ENCODE measurements around the gene FBXO21. TPM values are rescaled to one million over a fixed set of nuclear protein-coding genes. Genes with fewer than 3 reads are reported as not detected.

The FBXO21 gene
- total RNA-seq, 2 donors from 2014 or later, result 30.1 to 33.9 TPM

GRCh38 chr12:117166107-117166506, 24.2 kb downstream of the FBXO21 start:
- H3K4me3 Mint-ChIP-seq, result no peak overlapping the region
- no peaks in the 10 kb centered on the region for H3K9me3 Mint-ChIP-seq
- H3K36me3 Mint-ChIP-seq (ENCODE audit: low read depth), result peaks cover 98% of the 10 kb centered on the region
- no peak for ATAC-seq (replicated peaks)
- no peak overlapping the region for H3K27ac Mint-ChIP-seq
- H3K4me1 Mint-ChIP-seq, result peaks cover 8% of the 10 kb centered on the region
- no peaks in the 10 kb centered on the region for H3K27me3 Mint-ChIP-seq

- ATAC-seq (replicated peaks), result no peak
- Mint-ChIP-seq H3K36me3 (ENCODE audit: low read depth) (peaks cover 98% of the 10 kb centered on the region), H3K4me1 (peaks cover 8% of the 10 kb centered on the region), H3K27me3 (no peaks in the 10 kb centered on the region), H3K27ac (no peak overlapping the region), H3K9me3 (no peaks in the 10 kb centered on the region), H3K4me3 (no peak overlapping the region)
These were observed 24.9 kb downstream of the FBXO21 start for GRCh38 chr12:117165342-117165741.

- Mint-ChIP-seq H3K9me3 (no peaks in the 10 kb centered on the region), H3K27me3 (no peaks in the 10 kb centered on the region), H3K36me3 (ENCODE audit: low read depth) (peaks cover 97% of the 10 kb centered on the region), H3K4me3 (no peak overlapping the region), H3K4me1 (peaks cover 8% of the 10 kb centered on the region), H3K27ac (no peak overlapping the region)
- no peak for ATAC-seq (replicated peaks)
These were observed 27.6 kb downstream of the FBXO21 start for GRCh38 chr12:117162633-117163032.

- Mint-ChIP-seq H3K4me1 (peaks cover 8% of the 10 kb centered on the region), H3K27me3 (no peaks in the 10 kb centered on the region), H3K9me3 (no peaks in the 10 kb centered on the region), H3K27ac (peak overlapping the region; percentile 84), H3K4me3 (no peak overlapping the region), H3K36me3 (ENCODE audit: low read depth) (peaks cover 97% of the 10 kb centered on the region)
- ATAC-seq (replicated peaks), result no peak
These were observed 28.1 kb downstream of the FBXO21 start for GRCh38 chr12:117162167-117162539.

GRCh38 chr12:117161460-117162166, 28.7 kb downstream of the FBXO21 start:
- H3K4me3 Mint-ChIP-seq, result no peak overlapping the region
- H3K9me3 Mint-ChIP-seq, result no peaks in the 10 kb centered on the region
- H3K27ac Mint-ChIP-seq, result peak overlapping the region; percentile 84
- no peak for ATAC-seq (replicated peaks)
- no peaks in the 10 kb centered on the region for H3K27me3 Mint-ChIP-seq
- H3K4me1 Mint-ChIP-seq, result peaks cover 8% of the 10 kb centered on the region
- peaks cover 97% of the 10 kb centered on the region for H3K36me3 Mint-ChIP-seq (ENCODE audit: low read depth)

GRCh38 chr12:117159674-117160073, 30.6 kb downstream of the FBXO21 start:
- peaks cover 97% of the 10 kb centered on the region for H3K36me3 Mint-ChIP-seq (ENCODE audit: low read depth)
- H3K27ac Mint-ChIP-seq, result peak overlapping the region; percentile 48
- H3K4me1 Mint-ChIP-seq, result peaks cover 8% of the 10 kb centered on the region
- H3K4me3 Mint-ChIP-seq, result no peak overlapping the region
- H3K27me3 Mint-ChIP-seq, result no peaks in the 10 kb centered on the region
- no peaks in the 10 kb centered on the region for H3K9me3 Mint-ChIP-seq
- no peak for ATAC-seq (replicated peaks)

GRCh38 chr12:117158911-117159553, 31.2 kb downstream of the FBXO21 start:
- Mint-ChIP-seq H3K9me3 (no peaks in the 10 kb centered on the region), H3K4me1 (peaks cover 8% of the 10 kb centered on the region), H3K36me3 (ENCODE audit: low read depth) (peaks cover 97% of the 10 kb centered on the region), H3K4me3 (no peak overlapping the region), H3K27ac (peak overlapping the region; percentile 48), H3K27me3 (no peaks in the 10 kb centered on the region)
- no peak for ATAC-seq (replicated peaks)

GRCh38 chr12:117158096-117158495, 32.2 kb downstream of the FBXO21 start:
- Mint-ChIP-seq H3K4me1 (peaks cover 9% of the 10 kb centered on the region), H3K9me3 (no peaks in the 10 kb centered on the region)

GRCh38 chr12:117155278-117156060, 34.8 kb downstream of the FBXO21 start:
- no peaks in the 10 kb centered on the region for H3K9me3 Mint-ChIP-seq
- peaks cover 97% of the 10 kb centered on the region for H3K36me3 Mint-ChIP-seq (ENCODE audit: low read depth)
- H3K4me3 Mint-ChIP-seq, result no peak overlapping the region
- ATAC-seq (replicated peaks), result peak; percentile 75
- H3K27me3 Mint-ChIP-seq, result no peaks in the 10 kb centered on the region
- H3K4me1 Mint-ChIP-seq, result peaks cover 20% of the 10 kb centered on the region
- H3K27ac Mint-ChIP-seq, result no peak overlapping the region

More at GRCh38 chr12:117158096-117158495, 32.2 kb downstream of the FBXO21 start:
- Mint-ChIP-seq H3K4me3 (no peak overlapping the region), H3K36me3 (ENCODE audit: low read depth) (peaks cover 97% of the 10 kb centered on the region), H3K27me3 (no peaks in the 10 kb centered on the region), H3K27ac (no peak overlapping the region)
- ATAC-seq (replicated peaks), result no peak

- ATAC-seq (replicated peaks), result no peak
- peak overlapping the region; percentile 36 for H3K27ac Mint-ChIP-seq
- H3K36me3 Mint-ChIP-seq (ENCODE audit: low read depth), result peaks cover 99% of the 10 kb centered on the region
- peaks cover 35% of the 10 kb centered on the region for H3K4me1 Mint-ChIP-seq
- H3K9me3 Mint-ChIP-seq, result no peaks in the 10 kb centered on the region
- H3K27me3 Mint-ChIP-seq, result no peaks in the 10 kb centered on the region
- no peak overlapping the region for H3K4me3 Mint-ChIP-seq
These were observed 37.2 kb downstream of the FBXO21 start for GRCh38 chr12:117152793-117153775.

- peaks cover 97% of the 10 kb centered on the region for H3K36me3 Mint-ChIP-seq (ENCODE audit: low read depth)
- H3K27me3 Mint-ChIP-seq, result no peaks in the 10 kb centered on the region
- H3K9me3 Mint-ChIP-seq, result no peaks in the 10 kb centered on the region
- peak overlapping the region; percentile 80 for H3K27ac Mint-ChIP-seq
- no peak for ATAC-seq (replicated peaks)
- H3K4me1 Mint-ChIP-seq, result peaks cover 39% of the 10 kb centered on the region
- no peak overlapping the region for H3K4me3 Mint-ChIP-seq
These were observed 38.8 kb downstream of the FBXO21 start for GRCh38 chr12:117151403-117152031.

GRCh38 chr12:117149431-117149830, 40.8 kb downstream of the FBXO21 start:
- peak overlapping the region; percentile 84 for H3K27ac Mint-ChIP-seq
- no peaks in the 10 kb centered on the region for H3K27me3 Mint-ChIP-seq
- H3K4me3 Mint-ChIP-seq, result peak overlapping the region; percentile 35
- no peak for ATAC-seq (replicated peaks)
- peaks cover 39% of the 10 kb centered on the region for H3K4me1 Mint-ChIP-seq
- H3K36me3 Mint-ChIP-seq (ENCODE audit: low read depth), result peaks cover 95% of the 10 kb centered on the region
- H3K9me3 Mint-ChIP-seq, result no peaks in the 10 kb centered on the region

GRCh38 chr12:117148642-117149041, 41.6 kb downstream of the FBXO21 start:
- H3K27ac Mint-ChIP-seq, result peak overlapping the region; percentile 84
- H3K4me1 Mint-ChIP-seq, result peaks cover 39% of the 10 kb centered on the region
- no peaks in the 10 kb centered on the region for H3K27me3 Mint-ChIP-seq
- peaks cover 95% of the 10 kb centered on the region for H3K36me3 Mint-ChIP-seq (ENCODE audit: low read depth)
- H3K4me3 Mint-ChIP-seq, result peak overlapping the region; percentile 35
- no peaks in the 10 kb centered on the region for H3K9me3 Mint-ChIP-seq
- ATAC-seq (replicated peaks), result peak; percentile 88
